IPS-11a (cell line): ENCODE data around the gene SERPINB3.
"Not testable (repeated sequence)": the region's sequence is repeated elsewhere in the genome, so short reads cannot be mapped to it uniquely, and the experiment has no call there.

Source experiments
- H3K4me3 ChIP-seq: one replicate; pipeline ENCODE4 v1.5.1; 2013; ENCODE audit warnings: low read depth, low read length, control low read depth

The SERPINB3 gene

DNA sequence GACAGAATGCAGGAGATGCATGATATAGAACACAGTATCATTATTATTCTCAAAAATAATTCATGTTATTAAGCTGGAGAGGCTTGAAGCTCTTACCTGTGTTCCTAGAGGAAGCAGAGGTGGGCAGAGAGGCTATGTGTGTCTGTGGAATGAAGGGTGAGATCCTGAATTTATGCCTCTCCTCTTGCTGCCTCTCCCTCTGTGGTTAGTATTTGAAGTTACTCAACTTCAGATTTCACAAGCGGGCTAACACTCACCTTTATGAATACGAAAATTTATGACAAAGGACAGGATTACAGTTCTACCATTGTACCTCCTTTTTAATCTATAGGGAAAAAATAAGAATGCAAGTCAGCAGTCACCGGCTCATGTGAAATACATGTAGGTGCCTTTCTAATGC lies at the start of gene SERPINB3:
TSS of gene SERPINB3 (minus strand) at position 144 of the 400 bp plus-strand sequence. CDS start 677 bp downstream, outside the sequence.
- not testable (repeated sequence) for H3K4me3 ChIP-seq

- no peak overlapping the region for H3K4me3 ChIP-seq
These were observed 47.0 kb upstream of the SERPINB3 start for GRCh38 chr18:63708650-63709049.

DNA sequence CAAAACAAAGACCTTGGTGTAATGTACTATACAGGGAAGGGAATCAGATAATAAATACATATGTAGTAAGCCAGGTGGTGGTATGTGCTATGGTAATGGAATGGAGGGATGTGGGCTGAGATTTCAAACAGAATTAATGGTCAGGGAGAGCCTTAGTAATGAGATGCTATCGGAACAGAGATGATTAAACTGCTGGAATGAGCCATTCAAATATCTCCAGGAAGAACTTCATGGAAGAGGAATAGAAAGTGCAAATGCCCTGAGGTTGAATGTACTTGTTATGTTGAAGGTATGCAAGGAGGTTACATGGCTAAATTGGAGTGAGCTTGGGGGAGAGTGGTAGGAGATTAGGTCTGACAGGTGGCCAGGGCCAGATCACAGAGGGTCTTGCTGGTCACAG lies 46.1 kb upstream of the SERPINB3 start:
- H3K4me3 ChIP-seq = no peak overlapping the region

- no peak overlapping the region for H3K4me3 ChIP-seq
These were observed 43.7 kb upstream of the SERPINB3 start for GRCh38 chr18:63705401-63705800.

- no peak within 1 kb of the TSS for H3K4me3 ChIP-seq
These were observed 41.0 kb upstream of the SERPINB3 start, which contains the start of gene SERPINB11 for GRCh38 chr18:63702660-63703059. TSS of gene SERPINB11 (plus strand) at chr18:63702960. CDS start at chr18:63710194, 7,234 bp downstream.

DNA sequence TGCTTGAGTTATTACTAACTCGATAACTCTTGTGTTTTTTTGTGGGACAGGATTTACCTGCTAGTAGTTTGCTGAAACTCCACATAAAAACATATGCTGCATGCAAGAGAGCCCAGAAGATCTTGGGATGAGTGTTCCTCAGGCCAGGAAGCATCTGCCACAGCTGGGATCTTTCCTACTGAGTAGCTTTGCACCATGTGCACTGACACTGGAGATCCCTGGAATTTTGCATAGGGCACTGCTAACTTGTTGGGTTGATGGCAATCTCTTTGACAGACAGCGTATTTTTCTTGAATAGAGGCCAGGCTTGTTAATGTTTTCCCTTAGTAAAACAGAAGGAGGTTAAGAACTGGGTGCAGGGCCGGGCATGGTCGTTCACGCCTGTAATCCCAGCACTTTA lies 40.3 kb upstream of the SERPINB3 start:
- no peak overlapping the region for H3K4me3 ChIP-seq

GRCh38 chr18:63700501-63700900 lies 38.8 kb upstream of the SERPINB3 start:
- no peak overlapping the region for H3K4me3 ChIP-seq

- no peak overlapping the region for H3K4me3 ChIP-seq
These were observed 35.5 kb upstream of the SERPINB3 start for GRCh38 chr18:63697097-63697660.

DNA sequence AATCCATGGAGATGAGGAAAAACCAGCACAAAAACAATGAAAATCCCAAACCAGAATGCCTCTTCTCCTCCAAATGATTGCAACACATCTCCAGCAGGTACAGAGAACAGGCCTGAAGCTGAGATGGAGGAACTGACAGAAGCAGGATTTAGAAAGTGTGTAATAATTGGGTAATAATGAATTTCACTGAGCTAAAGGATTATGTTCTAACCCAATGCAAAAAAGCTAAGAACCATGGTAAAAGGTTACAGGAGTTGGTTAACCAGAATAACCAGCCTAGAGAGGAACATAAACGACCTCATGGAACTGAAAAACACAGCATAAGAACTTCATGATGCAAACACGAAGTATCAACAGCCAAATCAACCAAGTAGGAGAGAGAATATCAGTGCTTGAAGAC lies 27.4 kb upstream of the SERPINB3 start:
- no peak overlapping the region for H3K4me3 ChIP-seq

GRCh38 chr18:63686871-63687270 lies 25.2 kb upstream of the SERPINB3 start:
- H3K4me3 ChIP-seq = no peak overlapping the region

- H3K4me3 ChIP-seq = no peak overlapping the region
These were observed 23.0 kb upstream of the SERPINB3 start for GRCh38 chr18:63684718-63685117.

GRCh38 chr18:63683890-63684289 lies 22.2 kb upstream of the SERPINB3 start:
- no peak overlapping the region for H3K4me3 ChIP-seq

DNA sequence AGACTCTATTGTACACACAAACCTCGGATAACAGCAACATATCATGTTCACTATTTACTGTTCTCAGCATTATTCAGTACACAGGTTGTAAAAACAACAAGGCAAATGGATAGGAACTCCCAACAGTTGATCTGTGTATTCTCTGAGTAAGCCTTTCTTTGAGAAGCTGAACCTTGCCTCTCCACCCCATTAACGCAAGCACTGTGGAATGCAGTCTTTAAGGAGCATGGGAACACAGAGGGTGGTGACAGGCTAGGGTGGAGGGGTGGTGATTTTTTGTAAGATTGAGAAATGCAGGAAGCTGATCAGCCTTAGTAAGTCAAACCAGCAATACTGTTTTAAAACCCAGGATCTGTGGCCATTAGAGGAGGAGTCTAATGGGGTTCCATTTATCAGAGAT lies 21.5 kb upstream of the SERPINB3 start:
- no peak overlapping the region for H3K4me3 ChIP-seq

DNA sequence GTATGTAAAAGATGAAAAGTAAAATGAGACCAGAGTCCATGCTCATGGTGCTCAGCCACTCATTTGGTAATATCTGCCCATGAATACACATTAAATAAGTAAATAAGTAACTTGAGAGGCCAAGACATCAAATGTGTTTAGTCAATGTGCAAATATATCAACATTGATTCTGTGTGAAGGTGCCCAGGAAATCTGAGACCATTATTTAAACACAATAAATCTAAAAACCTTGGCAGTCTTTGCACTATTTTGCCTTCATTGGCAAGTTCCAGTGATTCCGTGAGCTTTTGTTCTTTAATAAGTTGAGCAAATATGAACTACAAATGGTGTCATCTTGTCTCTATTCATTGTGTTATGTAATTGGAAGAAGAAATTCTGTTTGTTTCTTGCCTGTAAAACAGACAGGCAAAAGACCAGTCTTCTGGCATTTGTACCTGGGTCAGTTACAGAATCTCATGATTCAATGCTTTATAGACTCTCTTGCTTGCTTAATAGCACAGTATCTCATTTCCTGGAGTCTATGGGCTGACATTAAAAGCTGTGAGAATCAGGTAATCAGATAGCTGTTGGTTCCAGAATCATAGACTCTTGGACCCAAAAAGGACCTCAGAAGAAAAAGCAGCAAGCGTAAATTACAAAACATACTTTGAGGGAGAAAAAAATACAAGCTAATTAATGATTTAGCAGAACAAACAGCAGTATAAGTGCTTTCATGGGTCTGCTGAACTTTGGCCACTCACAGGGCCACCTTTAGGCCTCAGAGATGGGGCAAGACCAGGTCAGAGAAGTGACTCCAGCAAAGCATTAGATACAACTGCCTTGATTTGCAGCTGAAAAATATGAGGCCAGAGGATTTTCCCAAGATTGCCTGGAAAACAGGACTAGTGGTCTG lies 20.0 kb upstream of the SERPINB3 start:
- H3K4me3 ChIP-seq = no peak overlapping the region

DNA sequence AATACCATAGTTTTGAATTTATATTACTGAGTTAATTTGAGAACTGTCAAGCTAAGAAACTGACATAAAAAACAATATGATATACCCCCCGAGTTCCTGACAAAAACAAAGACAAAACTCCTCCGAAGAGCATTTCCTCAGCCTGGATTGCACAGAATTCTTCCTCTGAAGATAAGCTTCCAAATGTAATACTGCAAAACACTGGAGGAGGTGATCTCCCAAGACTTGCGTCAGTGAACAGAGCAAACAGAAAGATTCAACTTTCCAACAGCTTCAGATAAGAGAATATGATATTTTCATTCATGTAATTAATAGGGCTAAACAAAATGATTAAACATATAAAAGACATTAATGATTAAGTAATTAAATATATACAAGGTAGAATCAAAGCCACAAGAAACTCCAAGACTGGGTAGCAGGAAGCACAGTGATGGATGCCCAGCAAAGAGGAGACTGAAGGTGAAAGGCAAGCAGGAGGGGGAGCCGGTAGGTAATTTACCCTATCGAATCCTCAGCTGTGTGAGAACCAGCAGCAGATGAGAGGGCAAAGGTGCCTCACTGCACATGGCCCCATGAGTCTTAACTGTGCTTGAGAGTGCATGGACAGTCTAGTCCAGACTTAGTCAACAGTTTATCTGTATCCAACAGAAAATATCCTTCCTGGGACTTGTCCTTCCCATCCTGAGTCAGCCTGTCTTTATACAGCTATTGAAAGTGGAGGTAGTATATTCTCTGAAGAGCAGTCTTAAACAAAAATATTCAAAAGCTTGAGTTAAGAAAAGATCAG lies 18.3 kb upstream of the SERPINB3 start:
- H3K4me3 ChIP-seq = no peak overlapping the region

DNA sequence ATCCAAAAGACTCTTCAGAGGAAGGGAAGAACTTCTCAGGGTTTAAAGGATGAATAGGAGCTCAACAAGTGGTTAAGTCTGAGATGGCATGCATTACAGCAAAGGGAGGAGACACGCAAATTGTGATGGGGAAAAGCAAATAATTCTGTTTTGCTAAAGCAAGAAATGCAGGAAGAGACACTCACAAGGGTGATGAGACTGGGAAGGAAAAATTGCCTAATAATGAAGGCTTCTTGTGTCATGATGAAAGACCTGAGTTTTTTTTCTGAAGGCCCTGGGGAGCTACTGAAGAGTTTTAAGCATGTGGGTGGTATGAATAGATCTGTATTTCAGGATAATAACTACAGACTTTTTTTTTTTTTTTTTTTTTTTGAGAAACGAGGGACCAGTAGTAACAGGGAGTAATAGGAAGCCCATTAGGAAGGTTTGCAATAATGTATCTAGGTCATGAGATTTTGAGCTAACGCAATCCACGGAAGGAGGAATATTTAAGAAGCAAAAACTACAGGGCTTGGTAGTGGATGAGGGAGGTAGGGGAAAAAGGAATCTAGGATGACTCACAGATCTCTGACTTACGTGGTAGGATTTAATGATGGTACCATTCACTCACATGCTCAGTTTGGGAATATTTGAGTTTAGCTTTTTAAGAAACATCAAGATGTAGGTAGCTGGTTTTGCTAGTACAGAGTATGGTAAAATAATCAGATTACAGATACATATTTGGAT lies 16.0 kb upstream of the SERPINB3 start:
- no peak overlapping the region for H3K4me3 ChIP-seq

GRCh38 chr18:63676526-63677323 lies 15.0 kb upstream of the SERPINB3 start:
- H3K4me3 ChIP-seq = no peak overlapping the region

GRCh38 chr18:63664571-63664970 lies 2.9 kb upstream of the SERPINB3 start:
- no peak overlapping the region for H3K4me3 ChIP-seq

- H3K4me3 ChIP-seq = not testable (repeated sequence)
These were observed 2.8 kb downstream of the SERPINB3 start for GRCh38 chr18:63658920-63659319.

GRCh38 chr18:63650271-63650670 lies 11.4 kb downstream of the SERPINB3 start:
- not testable (repeated sequence) for H3K4me3 ChIP-seq
